Spleen (tissue), 11 donors: ENCODE results near the gene ZNF595. TPM values are rescaled to one million over a fixed set of nuclear protein-coding genes. Genes with fewer than 3 reads are reported as not detected.
"Not testable (repeated sequence)": the region's sequence is repeated elsewhere in the genome, so short reads cannot be mapped to it uniquely, and the experiment has no call there.

Experiments used
- DNase-seq: peaks from one replicate; pipeline ENCODE4 v3.0.0-alpha.2; 2020
- H3K27ac ChIP-seq, 8 donors: fragments of 200-600 bp; sonication (generic) in 7 of 8; 1 replicate in 4 of 8; 2 replicates in 4 of 8; pipeline versions ENCODE4 v1.5.0 to v1.8.0; 2016 to 2021; ENCODE audit warnings: inconsistent platforms in 4 of 8, mild to moderate bottlenecking in 4 of 8, moderate library complexity in 1 of 8
- H3K27me3 ChIP-seq, 7 donors: fragments of 200-600 bp; sonication (generic) in 6 of 7; replicated peaks in 1 of 7; 1 replicate in 4 of 7; 2 replicates in 3 of 7; pipeline versions ENCODE4 v1.5.0 to v1.8.0; 2016 to 2021; ENCODE audit warnings: inconsistent platforms in 3 of 7, mild to moderate bottlenecking in 1 of 7
- H3K36me3 ChIP-seq, 6 donors: fragments of 200-600 bp; sonication (generic) in 5 of 6; 1 replicate in 4 of 6; 2 replicates in 2 of 6; pipeline versions ENCODE4 v1.5.0 to v1.8.0; 2016 to 2021; ENCODE audit warnings: inconsistent platforms in 2 of 6
- H3K4me1 ChIP-seq, 6 donors: fragments of 200-600 bp; sonication (generic) in 5 of 6; 1 replicate in 3 of 6; 2 replicates in 3 of 6; pipeline versions ENCODE4 v1.5.0 to v1.8.0; 2016 to 2021; ENCODE audit warnings: inconsistent platforms in 3 of 6
- H3K4me3 ChIP-seq, 8 donors: fragments of 200-600 bp; sonication (generic) in 7 of 8; 1 replicate in 4 of 8; 2 replicates in 4 of 8; pipeline versions ENCODE4 v1.5.0 to v1.8.0; 2016 to 2021; ENCODE audit warnings: inconsistent platforms in 4 of 8, mild to moderate bottlenecking in 4 of 8, moderate library complexity in 2 of 8
- H3K9me3 ChIP-seq, 8 donors: fragments of 200-600 bp; sonication (generic) in 7 of 8; 1 replicate in 4 of 8; 2 replicates in 4 of 8; pipeline versions ENCODE4 v1.5.0 to v1.8.0; 2016 to 2021; ENCODE audit warnings: inconsistent platforms in 4 of 8
- POLR2A ChIP-seq, 3 donors: fragments of 450-650 bp; IDR thresholded peaks; one replicate each; pipeline ENCODE4 v1.5.1; 2017; ENCODE audit warnings: antibody characterized with exemption in 3 of 3, mild to moderate bottlenecking in 1 of 3
- POLR2AphosphoS5 ChIP-seq, 3 donors: sonication (generic); formaldehyde crosslinking; IDR thresholded peaks; one replicate each; pipeline ENCODE4 v1.5.1; 2017; ENCODE audit warnings: antibody characterized with exemption in 3 of 3
- WGBS, 5 donors: extraction: QIAGEN DNeasy Blood & Tissue Kit in 3 of 5; methylation state at CpG; one replicate each; pipeline versions ENCODE4 v1.1.5 to v1.1.7; 2013 to 2018; 5-methylcytosine and 5-hydroxymethylcytosine counted together
- intact Hi-C: fragments of 100-400 bp; cut with DNase I; formaldehyde crosslinking; loops from one replicate; pipeline ENCODE4 v1.15.0; 2023; ENCODE audit warnings: low total_unique reads
- polyA plus RNA-seq, 3 donors: library from polyadenylated mRNA; stranded (reverse); fragments of 200-250 nt; gene quantifications; one replicate each; pipeline ENCODE4 v1.2.1, GENCODE V29; 2013
- total RNA-seq, 7 donors: library from RNA; depleted of rRNA in 3 of 7; stranded (reverse); fragments of >200 nt in 3 of 7; fragmentation: NEBNext Ultra II Directional in 4 of 7; extraction: Animal tissue kit (Norgen Biotek cat#: 25700) in 4 of 7; gene quantifications; one replicate each; pipeline versions ENCODE4 v1.1.0 to v1.2.1, GENCODE V29; 2016 to 2021
- TF ChIP-seq, protein P1 (sequence below), 11 experiments: fragments of 200-600 bp in 7 of 11; fragments of 450-650 bp in 4 of 11; sonication (generic) in 4 of 11; IDR thresholded peaks in 8 of 11; conservative IDR thresholded peaks in 3 of 11; 1 replicate in 7 of 11; 2 replicates in 4 of 11; pipeline versions ENCODE4 v1.4.0 to v1.8.0; 2016 to 2021; ENCODE audit warnings: antibody characterized with exemption in 11 of 11, inconsistent platforms in 4 of 11, mild to moderate bottlenecking in 1 of 11
- donor health status: healthy with polysubstance abuse.
- donor health status: DM: no; HTN: no; CAD: no; lungs with moderate emphysema.
- donor health status: DM: no; HTN: no; CAD: no.
- donor health status: Bipolar disorder and iron deficiency.
- donor health status: healthy.
- donor health status: DM: no; HTN: no; CAD: no.
- donor health status: DM: yes; HTN: yes; CAD: no.

Gene ZNF595
- total and polyA plus RNA-seq, 10 donors, result 2.9 to 55.9 (median 22.5) TPM

DNA sequence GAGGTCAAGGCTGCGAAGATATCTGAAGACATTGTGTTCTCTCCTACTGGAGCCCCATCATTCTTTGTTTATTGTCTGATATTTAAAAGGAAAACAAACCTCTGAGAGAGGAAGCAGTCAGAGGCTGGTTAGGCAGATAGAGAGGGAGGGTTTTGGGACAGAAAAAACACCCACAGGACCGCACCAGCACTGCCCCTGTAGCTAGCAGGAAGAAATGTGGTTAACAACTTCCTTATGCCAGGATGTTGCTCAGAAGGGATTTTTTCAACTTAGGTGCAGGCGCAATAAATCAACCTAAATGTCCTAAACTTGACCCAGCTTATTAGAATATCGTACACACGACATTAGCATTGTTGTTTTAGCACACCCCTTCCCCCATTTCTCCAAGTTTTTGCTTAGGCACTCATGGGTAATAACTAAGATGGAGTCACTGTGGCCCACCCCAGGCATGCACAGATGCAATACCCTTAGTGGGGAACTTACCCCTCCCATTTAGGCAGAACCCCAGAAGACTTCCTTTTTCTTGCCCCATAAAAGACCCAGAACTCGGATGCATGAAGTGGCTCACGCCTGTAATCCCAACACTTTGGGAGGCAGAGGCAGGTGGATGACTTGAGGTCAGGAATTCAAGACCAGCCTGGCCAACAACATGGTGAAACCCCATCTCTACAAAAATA is 68.4 kb downstream of the ZNF595 start:
- H3K4me3 ChIP-seq, result peak overlapping the region in 1 of 8 donors; percentile 20
- TF ChIP-seq, protein P1, sequence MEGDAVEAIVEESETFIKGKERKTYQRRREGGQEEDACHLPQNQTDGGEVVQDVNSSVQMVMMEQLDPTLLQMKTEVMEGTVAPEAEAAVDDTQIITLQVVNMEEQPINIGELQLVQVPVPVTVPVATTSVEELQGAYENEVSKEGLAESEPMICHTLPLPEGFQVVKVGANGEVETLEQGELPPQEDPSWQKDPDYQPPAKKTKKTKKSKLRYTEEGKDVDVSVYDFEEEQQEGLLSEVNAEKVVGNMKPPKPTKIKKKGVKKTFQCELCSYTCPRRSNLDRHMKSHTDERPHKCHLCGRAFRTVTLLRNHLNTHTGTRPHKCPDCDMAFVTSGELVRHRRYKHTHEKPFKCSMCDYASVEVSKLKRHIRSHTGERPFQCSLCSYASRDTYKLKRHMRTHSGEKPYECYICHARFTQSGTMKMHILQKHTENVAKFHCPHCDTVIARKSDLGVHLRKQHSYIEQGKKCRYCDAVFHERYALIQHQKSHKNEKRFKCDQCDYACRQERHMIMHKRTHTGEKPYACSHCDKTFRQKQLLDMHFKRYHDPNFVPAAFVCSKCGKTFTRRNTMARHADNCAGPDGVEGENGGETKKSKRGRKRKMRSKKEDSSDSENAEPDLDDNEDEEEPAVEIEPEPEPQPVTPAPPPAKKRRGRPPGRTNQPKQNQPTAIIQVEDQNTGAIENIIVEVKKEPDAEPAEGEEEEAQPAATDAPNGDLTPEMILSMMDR (IDR thresholded peaks at IDR 0.05 in 8 of 11, conservative IDR thresholded peaks at IDR 0.05 in 3 of 11), result no peak
- TF ChIP-seq POLR2AphosphoS5 (IDR thresholded peaks at IDR 0.05), result peak in 1 of 3 donors; percentile 21
- H3K36me3 ChIP-seq, result peaks cover 0 to 10% (median under 1%) of the 10 kb centered on the region in 6 donors
- intact Hi-C loops, result no loop called here
- DNase-seq, result no peak
- WGBS, 5 donors, result 17 to 40% (median 27%) methylated on average over 7 of the region's 7 CpGs
- peak overlapping the region in 5 of 8 donors; percentile 30 to 59 (median 52) for H3K27ac ChIP-seq
- peaks cover 0 to 96% (median 64%) of the 10 kb centered on the region in 8 donors for H3K9me3 ChIP-seq
- H3K27me3 ChIP-seq, result no peaks in the 10 kb centered on the region
- H3K4me1 ChIP-seq, result peaks cover 10 to 44% (median 19%) of the 10 kb centered on the region in 6 donors

DNA sequence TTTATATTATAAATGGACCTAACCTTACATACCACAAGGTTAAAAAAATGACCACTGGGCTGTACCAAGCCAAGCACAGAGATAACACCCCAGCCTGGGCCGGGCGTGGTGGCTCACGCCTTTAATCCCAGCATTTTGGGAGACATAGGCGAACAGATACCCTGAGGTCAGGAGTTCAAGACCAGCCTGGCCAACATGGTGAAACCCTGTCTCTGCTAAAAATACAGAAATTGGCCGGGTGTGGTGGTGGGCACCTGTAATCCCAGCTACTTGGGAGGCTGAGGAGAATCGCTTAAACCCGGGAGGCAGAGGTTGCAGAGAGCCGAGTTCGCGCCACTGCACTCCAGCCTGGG is 70.8 kb downstream of the ZNF595 start:
- H3K36me3 ChIP-seq, result peaks cover 0 to 34% (median 11%) of the 10 kb centered on the region in 6 donors
- H3K27me3 ChIP-seq, intact Hi-C loops: not testable (repeated sequence)
- H3K4me1 ChIP-seq, result peaks cover 10 to 44% (median 20%) of the 10 kb centered on the region in 6 donors
- peak; percentile 76 for DNase-seq
- 44 to 59% (median 47%) methylated on average over 10 of the region's 10 CpGs for WGBS, 5 donors
- peaks cover 0 to 98% (median 44%) of the 10 kb centered on the region in 8 donors for H3K9me3 ChIP-seq
- peak overlapping the region; percentile 60 to 86 (median 83) for H3K4me3 ChIP-seq
- peak overlapping the region; percentile 80 to 96 (median 91) for H3K27ac ChIP-seq

DNA sequence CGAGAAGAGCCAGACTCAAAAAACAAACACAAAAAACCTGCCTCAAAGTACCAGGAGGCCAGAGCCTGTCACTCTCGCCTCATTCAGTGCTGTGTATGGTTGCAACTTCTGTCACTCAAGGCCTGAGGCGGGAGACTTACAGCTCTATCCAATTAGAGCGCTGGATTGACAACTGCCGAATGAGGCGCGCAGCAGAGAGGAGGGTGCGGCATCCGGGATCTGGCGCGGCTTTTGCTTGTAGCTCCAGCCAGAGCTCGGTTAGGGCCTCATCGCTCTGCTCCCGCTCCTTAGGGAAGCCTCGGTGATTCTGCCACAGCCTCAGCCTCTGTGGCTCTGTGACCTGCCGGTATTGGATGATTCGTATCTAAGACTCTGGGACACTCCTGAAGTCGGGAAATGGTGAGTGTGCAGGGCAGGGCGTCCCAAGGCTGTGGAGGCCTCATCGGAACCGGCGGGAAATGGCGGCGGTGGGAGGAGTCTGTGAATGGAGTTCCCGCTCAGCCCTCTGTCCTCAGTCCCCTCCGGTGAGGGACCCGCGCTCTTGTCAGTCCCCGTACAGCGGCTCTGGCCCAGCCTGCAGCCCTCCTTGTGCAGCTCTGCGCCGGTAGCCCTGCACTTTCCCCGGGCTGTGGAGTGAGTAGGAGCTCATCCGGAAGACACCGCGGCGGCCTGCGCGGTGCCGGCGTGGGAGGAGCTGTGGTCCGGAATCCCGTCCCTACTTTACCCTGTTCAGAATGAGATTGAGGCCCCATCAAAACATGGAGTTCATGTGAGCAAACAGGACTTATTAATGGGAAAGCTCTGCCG is 71.4 kb downstream of the ZNF595 start, which contains the start of gene ZNF718:
ZNF718 (plus strand) TSS at position 227 of the 807 bp plus-strand sequence; CDS start at position 397, 170 bp downstream.
- TF ChIP-seq POLR2AphosphoS5 (IDR thresholded peaks at IDR 0.05), result peak; percentile 87 to 93 (median 91)
- TF ChIP-seq, protein P1 (IDR thresholded peaks at IDR 0.05 in 8 of 11, conservative IDR thresholded peaks at IDR 0.05 in 3 of 11), result no peak
- H3K27ac ChIP-seq, result peak within 1 kb of the TSS; percentile 80 to 96 (median 91)

DNA sequence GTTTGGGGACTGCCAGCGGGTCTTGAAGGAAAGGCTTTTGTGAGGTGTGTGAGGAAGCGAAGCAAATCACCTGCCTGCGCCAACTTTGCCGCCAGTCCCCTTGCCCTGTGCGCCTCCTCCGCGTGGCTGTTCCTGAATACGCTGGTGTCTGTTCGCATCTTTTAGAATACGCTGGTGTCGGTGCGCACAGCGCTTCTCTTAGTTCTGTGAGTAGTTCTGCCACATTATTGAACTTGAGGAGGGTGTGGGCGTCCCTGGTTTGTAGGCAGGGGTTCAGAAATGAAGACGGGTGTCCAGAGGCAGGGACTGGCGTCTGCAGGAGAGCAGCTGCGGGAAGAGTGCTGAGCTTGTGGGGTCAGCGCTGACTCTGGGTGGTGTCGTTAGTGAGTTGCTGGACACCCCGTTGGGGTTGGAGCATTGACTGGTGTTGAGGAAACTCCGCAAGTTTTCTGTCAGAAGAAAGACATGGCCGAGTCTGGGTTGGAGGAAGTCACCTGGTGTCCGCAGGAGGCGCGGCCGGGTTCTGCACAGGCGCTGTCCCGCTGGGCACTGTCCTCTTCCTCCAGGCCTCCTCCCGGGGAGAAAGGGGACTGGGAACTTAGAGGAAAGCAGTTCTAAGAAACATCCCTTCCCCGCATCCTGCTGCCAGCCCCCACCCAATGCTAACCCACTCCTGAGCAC is 72.1 kb downstream of the ZNF595 start:
- Histone ChIP-seq H3K27ac (peak overlapping the region; percentile 80 to 96 (median 91)), H3K36me3 (peaks cover 0 to 47% (median 11%) of the 10 kb centered on the region in 6 donors), H3K4me1 (peaks cover 10 to 43% (median 20%) of the 10 kb centered on the region in 6 donors), H3K9me3 (peaks cover 0 to 98% (median 33%) of the 10 kb centered on the region in 8 donors), H3K4me3 (peak overlapping the region; percentile 60 to 86 (median 83)), H3K27me3 (no peaks in the 10 kb centered on the region)
- DNase-seq, result peak; percentile 89
- 1 to 33% (median 3%) methylated on average over 24 to 30 of the region's 30 CpGs for WGBS, 5 donors
- TF ChIP-seq POLR2AphosphoS5 (IDR thresholded peaks at IDR 0.05) (no peak), POLR2A (IDR thresholded peaks at IDR 0.05) (no peak)
- TF ChIP-seq, protein P1 (IDR thresholded peaks at IDR 0.05 in 8 of 11, conservative IDR thresholded peaks at IDR 0.05 in 3 of 11), result no peak
- intact Hi-C loops, result no loop called here

More for the DNA sequence above, 71.4 kb downstream of the ZNF595 start, which contains the start of gene ZNF718:
- WGBS, 5 donors, result 0 to 38% (median 1%) methylated on average over 24 to 44 of the region's 44 CpGs
- peaks cover 0 to 98% (median 39%) of the 10 kb centered on the region in 8 donors for H3K9me3 ChIP-seq
- H3K27me3 ChIP-seq, result no peaks in the 10 kb centered on the region
- peaks cover 0 to 40% (median 11%) of the 10 kb centered on the region in 6 donors for H3K36me3 ChIP-seq
- H3K4me3 ChIP-seq, result peak within 1 kb of the TSS; percentile 60 to 86 (median 83)
- intact Hi-C loops, result no loop called here
- peak; percentile 96 for DNase-seq
- peaks cover 10 to 44% (median 20%) of the 10 kb centered on the region in 6 donors for H3K4me1 ChIP-seq
